ENCODE measurements around the gene WDR18. TPM values are rescaled to one million over a fixed set of nuclear protein-coding genes. Genes with fewer than 3 reads are reported as not detected.

The WDR18 gene
- total RNA-seq, 1 experiment from 2014 or later: 56.7 TPM

GRCh38 chr19:947707-948539, 36.2 kb upstream of the WDR18 start:
- BruUV-seq (replicated peaks): no TSS peak
- intact Hi-C loops (cut with micrococcal nuclease): no loop called here
- Histone ChIP-seq H3K9me3 (ENCODE audit: low read length) (no peaks in the 10 kb centered on the region), H3K4me2 (ENCODE audit: low read length) (no peak overlapping the region), H3K9me2 (replicated peaks; ENCODE audit: low read length) (no peaks in the 10 kb centered on the region), H2AFZ (ENCODE audit: low read length) (no peak overlapping the region), H3K9ac (ENCODE audit: low read length) (no peak overlapping the region), H3K4me3 (ENCODE audit: low read length) (no peak overlapping the region), H3K4me1 (ENCODE audit: insufficient read depth, low read length) (peaks cover 4% of the 10 kb centered on the region), H4K20me1 (ENCODE audit: low read length) (no peaks in the 10 kb centered on the region), H3F3A (ENCODE audit: low read length, unreplicated experiment) (no peaks in the 10 kb centered on the region), H3K27ac (ENCODE audit: low read length) (no peak overlapping the region), H3K27me3 (ENCODE audit: low read length) (no peaks in the 10 kb centered on the region), H3K79me2 (ENCODE audit: low read length) (no peaks in the 10 kb centered on the region), H3K36me3 (ENCODE audit: low read depth, low read length) (no peaks in the 10 kb centered on the region)
- POLR2A ChIA-PET (ENCODE audit: unreplicated experiment): no interaction called here
- TF ChIP-seq EZH2phosphoT487 (IDR thresholded peaks at IDR 0.05; ENCODE audit: borderline replicate concordance, low read length): no peak
- TF ChIP-seq CTCF (conservative IDR thresholded peaks at IDR 0.05; ENCODE audit: low read depth, low read length): no peak
- TF ChIP-seq EZH2 (IDR thresholded peaks at IDR 0.05; ENCODE audit: low read length, unreplicated experiment): no peak
- DNase-seq (no peak), ATAC-seq (no peak)
- CTCF ChIA-PET: no interaction called here

DNA sequence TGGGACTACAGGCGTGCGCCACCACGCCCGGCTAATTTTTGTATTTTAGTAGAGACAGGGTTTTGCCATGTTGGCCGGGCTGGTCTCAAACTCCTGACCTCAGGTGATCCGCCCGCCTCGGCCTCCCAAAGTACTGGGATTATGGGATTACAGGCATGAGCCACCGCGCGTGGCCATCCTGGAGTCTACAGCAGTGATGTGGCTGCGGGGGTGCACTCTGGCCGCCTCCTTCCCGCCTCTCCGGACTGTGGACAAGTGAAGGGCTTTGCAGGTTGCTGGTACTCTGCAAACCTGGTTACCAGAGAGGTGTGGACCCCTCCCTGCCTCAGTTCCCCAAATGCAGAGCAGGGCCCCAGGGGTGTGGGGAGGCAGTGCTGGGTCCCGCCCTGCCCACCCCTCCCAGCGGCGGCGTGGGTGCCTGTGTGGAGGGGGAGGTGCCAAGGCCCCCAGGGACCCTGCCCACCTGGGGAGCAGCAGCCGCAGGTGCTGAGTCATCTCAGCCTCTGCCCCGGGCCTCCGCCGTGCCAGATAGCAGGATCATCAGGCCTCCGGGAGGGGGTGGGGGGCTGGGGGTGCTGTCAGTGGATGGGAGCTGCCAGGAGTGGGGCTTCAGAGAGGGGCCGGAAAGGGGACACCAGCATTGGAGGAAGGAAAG, 35.2 kb upstream of the WDR18 start:
- H3K4me3 ChIP-seq (ENCODE audit: low read length): no peak overlapping the region
- no peak overlapping the region for H3K9ac ChIP-seq (ENCODE audit: low read length)
- POLR2A ChIA-PET (ENCODE audit: unreplicated experiment): no interaction called here
- H3K9me2 ChIP-seq (replicated peaks; ENCODE audit: low read length): no peaks in the 10 kb centered on the region
- H3K36me3 ChIP-seq (ENCODE audit: low read depth, low read length): no peaks in the 10 kb centered on the region
- H3K9me3 ChIP-seq (ENCODE audit: low read length): no peaks in the 10 kb centered on the region
- H3K4me2 ChIP-seq (ENCODE audit: low read length): no peak overlapping the region
- CTCF ChIA-PET: no interaction called here
- H3K27me3 ChIP-seq (ENCODE audit: low read length): no peaks in the 10 kb centered on the region
- intact Hi-C loops (cut with micrococcal nuclease): no loop called here
- no peaks in the 10 kb centered on the region for H3K79me2 ChIP-seq (ENCODE audit: low read length)
- TF ChIP-seq EZH2phosphoT487 (IDR thresholded peaks at IDR 0.05; ENCODE audit: borderline replicate concordance, low read length) (no peak), CTCF (conservative IDR thresholded peaks at IDR 0.05; ENCODE audit: low read depth, low read length) (no peak), EZH2 (IDR thresholded peaks at IDR 0.05; ENCODE audit: low read length, unreplicated experiment) (no peak)
- H3K27ac ChIP-seq (ENCODE audit: low read length): no peak overlapping the region
- ATAC-seq: no peak
- no peak for DNase-seq
- no peaks in the 10 kb centered on the region for H3F3A ChIP-seq (ENCODE audit: low read length, unreplicated experiment)
- H4K20me1 ChIP-seq (ENCODE audit: low read length): no peaks in the 10 kb centered on the region
- H3K4me1 ChIP-seq (ENCODE audit: insufficient read depth, low read length): peaks cover 6% of the 10 kb centered on the region
- no peak overlapping the region for H2AFZ ChIP-seq (ENCODE audit: low read length)
- no TSS peak for BruUV-seq (replicated peaks)
